HUES64 (cell line): Measurements from ENCODE around the gene KLHL42.

Experiments
- H3K27ac ChIP-seq: 2 replicates; pipeline ENCODE4 v1.7.0; 2013; ENCODE audit warnings: low read depth, low read length, inconsistent platforms
- H3K27me3 ChIP-seq: 2 replicates; pipeline ENCODE4 v1.6.1; 2013; ENCODE audit warnings: mild to moderate bottlenecking, low read length; ENCODE audit not compliant: insufficient read depth
- H3K36me3 ChIP-seq: 2 replicates; pipeline ENCODE4 v1.6.1; 2013; ENCODE audit warnings: mild to moderate bottlenecking, low read length; ENCODE audit not compliant: insufficient read depth
- H3K4me1 ChIP-seq: 2 replicates; pipeline ENCODE4 v1.6.1; 2013; ENCODE audit warnings: mild to moderate bottlenecking, low read length, moderate library complexity; ENCODE audit not compliant: insufficient read depth
- H3K4me3 ChIP-seq: 2 replicates; pipeline ENCODE4 v1.5.1; 2013; ENCODE audit warnings: mild to moderate bottlenecking, low read length, moderate library complexity
- H3K9ac ChIP-seq: 2 replicates; pipeline ENCODE4 v1.6.1; 2013; ENCODE audit warnings: mild to moderate bottlenecking, low read depth, low read length
- H3K9me3 ChIP-seq: 2 replicates; pipeline ENCODE4 v1.6.1; 2013; ENCODE audit warnings: low read depth, low read length; ENCODE audit not compliant: insufficient read depth
- WGBS: fragments of 150-250, 120-280 bp; methylation state at CpG from one replicate; pipeline ENCODE4 v1.1.7; 2013; ENCODE audit warnings: missing lambda C conversion rate; 5-methylcytosine and 5-hydroxymethylcytosine counted together

The KLHL42 gene

DNA sequence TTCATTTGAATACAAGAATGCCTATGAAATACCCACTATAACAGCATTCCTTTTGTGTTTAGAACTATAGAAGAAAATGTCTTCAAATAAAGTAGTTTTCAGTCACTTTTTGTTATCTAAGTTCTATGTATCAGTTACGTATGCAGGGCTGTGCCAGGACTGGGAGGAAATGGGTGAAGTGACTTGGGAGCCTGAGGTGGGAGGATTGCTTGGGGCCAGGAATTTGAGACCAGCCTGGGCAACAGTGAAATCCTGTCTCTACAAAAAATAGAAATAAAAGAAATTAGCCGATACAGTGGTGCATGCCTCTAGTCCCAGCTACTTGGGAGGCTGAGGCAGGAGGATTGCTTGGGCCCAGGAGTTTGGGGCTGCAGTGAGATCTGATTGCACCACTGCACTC lies 22.9 kb downstream of the KLHL42 start:
- WGBS, result 94% methylated on average over 2 of the region's 2 CpGs
- H3K9me3 ChIP-seq, result no peaks in the 10 kb centered on the region
- no peaks in the 10 kb centered on the region for H3K4me1 ChIP-seq
- H3K27me3 ChIP-seq, result no peaks in the 10 kb centered on the region
- H3K27ac ChIP-seq, result no peak overlapping the region
- H3K9ac ChIP-seq, result no peak overlapping the region
- no peak overlapping the region for H3K4me3 ChIP-seq
- peaks cover 24% of the 10 kb centered on the region for H3K36me3 ChIP-seq

DNA sequence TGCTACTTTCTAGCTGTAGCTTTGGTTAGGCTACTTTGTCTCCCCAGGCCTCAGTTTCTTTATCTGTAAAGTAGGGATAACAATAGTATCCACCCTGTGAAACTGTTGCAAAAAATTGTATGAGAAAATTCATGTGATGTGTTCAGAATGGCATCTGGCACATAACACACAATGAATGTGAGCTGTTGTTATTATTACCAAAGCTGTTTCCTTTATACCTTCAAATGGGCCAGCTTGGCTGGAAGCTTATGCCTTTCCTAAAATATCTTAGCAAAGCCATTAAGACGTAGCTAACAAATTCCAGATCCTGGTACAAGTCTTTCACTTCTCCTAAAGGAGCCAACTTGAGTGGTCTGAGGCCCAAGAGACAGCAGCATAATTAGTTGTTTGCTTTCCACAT lies 25.2 kb downstream of the KLHL42 start:
- H3K36me3 ChIP-seq, result peaks cover 3% of the 10 kb centered on the region; the same call in 1 of the 2 replicates
- H3K27me3 ChIP-seq, result no peaks in the 10 kb centered on the region
- 92% methylated on average over 1 of the region's 1 CpG for WGBS
- H3K4me3 ChIP-seq, result no peak overlapping the region
- H3K27ac ChIP-seq, result no peak overlapping the region
- H3K4me1 ChIP-seq, result no peaks in the 10 kb centered on the region
- H3K9ac ChIP-seq, result no peak overlapping the region
- no peaks in the 10 kb centered on the region for H3K9me3 ChIP-seq

DNA sequence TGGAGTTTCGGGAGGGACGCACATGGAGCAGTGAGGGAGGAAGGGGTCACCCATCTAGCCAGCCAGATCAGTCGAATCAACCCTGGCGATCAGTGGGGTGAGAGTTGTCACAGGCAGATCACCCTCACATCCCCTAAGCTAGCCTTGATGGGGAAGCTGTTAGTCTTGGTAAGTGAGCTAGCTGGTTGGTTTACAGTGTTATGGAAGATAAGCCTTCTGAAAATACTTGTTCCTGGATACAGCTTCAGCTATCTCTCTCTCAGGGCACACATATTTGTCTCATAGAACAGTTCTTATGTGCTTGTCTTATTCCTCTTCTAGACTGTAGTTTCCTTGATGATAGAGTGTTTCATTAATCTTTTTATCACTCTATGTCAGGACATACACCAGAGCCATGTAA lies 26.2 kb downstream of the KLHL42 start:
- Histone ChIP-seq H3K9ac (no peak overlapping the region), H3K27ac (no peak overlapping the region), H3K27me3 (no peaks in the 10 kb centered on the region), H3K4me3 (no peak overlapping the region), H3K4me1 (no peaks in the 10 kb centered on the region), H3K36me3 (peaks cover 2% of the 10 kb centered on the region; the same call in 1 of the 2 replicates), H3K9me3 (no peaks in the 10 kb centered on the region)
- 89% methylated on average over 4 of the region's 4 CpGs for WGBS

DNA sequence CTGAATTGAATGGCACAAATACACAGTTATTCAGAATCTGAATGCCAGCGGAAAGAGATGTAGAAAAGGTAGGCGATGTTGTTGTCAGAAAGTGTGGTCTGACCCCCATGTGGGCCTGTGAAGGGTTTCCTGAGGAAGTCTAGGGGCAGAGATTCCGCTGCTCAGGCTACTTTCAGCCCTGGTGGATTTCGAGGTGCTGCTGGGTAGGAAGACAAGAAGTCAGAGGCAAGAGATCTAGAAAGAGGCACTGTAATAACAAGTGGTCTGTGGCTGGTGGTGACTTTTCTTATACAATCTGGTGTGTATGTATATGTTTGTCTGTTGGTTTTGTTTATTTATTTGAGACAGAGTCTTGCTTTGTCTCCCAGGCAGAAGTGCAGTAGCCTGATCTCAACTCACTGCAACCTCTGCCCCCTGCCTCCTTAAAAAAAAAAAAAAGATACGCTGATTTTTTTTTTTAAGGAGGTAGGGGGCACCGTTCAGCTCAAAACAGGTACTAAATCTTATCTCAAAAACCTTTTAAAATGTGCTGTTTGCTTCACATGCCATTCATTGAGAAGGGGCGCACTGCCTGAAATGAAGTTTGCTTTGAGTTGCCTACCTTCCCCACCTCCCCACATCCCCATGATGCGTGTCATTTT lies 27.1 kb downstream of the KLHL42 start:
- H3K36me3 ChIP-seq, result no peaks in the 10 kb centered on the region
- no peaks in the 10 kb centered on the region for H3K9me3 ChIP-seq
- H3K27me3 ChIP-seq, result no peaks in the 10 kb centered on the region
- H3K9ac ChIP-seq, result no peak overlapping the region
- H3K4me3 ChIP-seq, result no peak overlapping the region
- WGBS, result 75% methylated on average over 8 of the region's 8 CpGs
- H3K4me1 ChIP-seq, result no peaks in the 10 kb centered on the region
- H3K27ac ChIP-seq, result no peak overlapping the region

DNA sequence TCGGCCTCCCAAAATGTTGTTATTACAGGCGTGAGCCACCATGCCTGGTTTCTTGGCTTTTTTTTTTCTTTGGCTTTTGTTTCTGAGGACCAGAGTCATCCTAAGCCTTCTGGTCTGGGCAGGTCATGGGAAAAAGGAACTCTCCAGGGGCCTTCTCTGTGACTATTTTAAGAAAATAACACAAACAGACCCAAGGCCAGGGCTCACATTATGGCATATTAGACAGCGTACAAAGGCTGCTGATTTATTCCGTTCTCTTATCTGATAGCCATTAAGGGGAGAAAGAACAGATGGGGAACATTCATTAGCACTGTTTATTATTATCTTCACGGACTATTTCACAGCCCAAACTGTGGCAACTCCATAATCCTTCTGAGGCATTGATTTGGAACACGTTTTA lies 28.8 kb downstream of the KLHL42 start:
- no peak overlapping the region for H3K4me3 ChIP-seq
- H3K9me3 ChIP-seq, result no peaks in the 10 kb centered on the region
- no peaks in the 10 kb centered on the region for H3K4me1 ChIP-seq
- H3K9ac ChIP-seq, result no peak overlapping the region
- H3K36me3 ChIP-seq, result no peaks in the 10 kb centered on the region
- H3K27ac ChIP-seq, result no peak overlapping the region
- H3K27me3 ChIP-seq, result no peaks in the 10 kb centered on the region
- WGBS, result 95% methylated on average over 6 of the region's 6 CpGs

DNA sequence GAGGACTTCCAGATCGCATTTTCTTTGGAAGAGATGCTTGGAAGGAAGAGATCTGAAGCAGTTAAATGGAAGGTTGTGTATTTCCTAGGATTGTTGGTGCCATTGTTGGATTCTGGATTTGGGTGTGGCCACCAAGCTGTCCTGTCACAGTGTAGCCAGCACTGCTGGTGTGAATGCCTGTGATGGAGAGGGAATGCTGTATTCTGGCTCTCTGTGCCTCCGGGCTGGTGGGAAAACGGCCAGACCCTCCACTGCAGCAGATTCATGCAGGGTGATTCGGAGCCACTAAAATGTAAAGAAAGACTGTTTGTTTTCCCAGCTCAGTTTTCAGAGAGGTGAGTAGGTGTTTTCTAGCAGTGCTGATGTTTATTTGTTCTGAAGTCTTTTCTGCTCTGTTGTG lies 30.7 kb downstream of the KLHL42 start:
- Histone ChIP-seq H3K9ac (no peak overlapping the region), H3K9me3 (no peaks in the 10 kb centered on the region), H3K27ac (no peak overlapping the region), H3K4me3 (no peak overlapping the region), H3K27me3 (no peaks in the 10 kb centered on the region), H3K4me1 (no peaks in the 10 kb centered on the region), H3K36me3 (no peaks in the 10 kb centered on the region)
- 91% methylated on average over 4 of the region's 4 CpGs for WGBS

DNA sequence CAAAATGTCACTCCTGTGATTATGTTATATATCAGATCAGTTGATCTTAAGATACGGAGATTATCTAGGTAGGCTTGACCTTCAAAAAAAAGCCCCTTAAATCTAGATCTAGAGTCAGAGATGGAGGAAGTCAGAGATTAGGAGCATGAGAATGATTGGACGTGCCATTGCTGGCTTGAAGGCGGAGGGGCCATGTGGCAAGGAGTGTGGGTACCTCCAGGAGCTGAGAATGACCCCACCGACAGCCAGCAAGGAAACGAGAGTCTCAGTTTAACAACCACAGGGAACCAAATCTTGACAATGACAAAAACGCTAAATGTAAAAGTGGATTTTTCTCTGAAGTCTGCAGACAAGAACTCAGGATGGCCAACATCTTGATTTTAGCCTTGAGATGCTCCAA lies 32.5 kb downstream of the KLHL42 start:
- Histone ChIP-seq H3K4me1 (no peaks in the 10 kb centered on the region), H3K4me3 (no peak overlapping the region), H3K9me3 (no peaks in the 10 kb centered on the region), H3K9ac (no peak overlapping the region), H3K27ac (no peak overlapping the region), H3K36me3 (no peaks in the 10 kb centered on the region), H3K27me3 (no peaks in the 10 kb centered on the region)
- 80% methylated on average over 6 of the region's 6 CpGs for WGBS

DNA sequence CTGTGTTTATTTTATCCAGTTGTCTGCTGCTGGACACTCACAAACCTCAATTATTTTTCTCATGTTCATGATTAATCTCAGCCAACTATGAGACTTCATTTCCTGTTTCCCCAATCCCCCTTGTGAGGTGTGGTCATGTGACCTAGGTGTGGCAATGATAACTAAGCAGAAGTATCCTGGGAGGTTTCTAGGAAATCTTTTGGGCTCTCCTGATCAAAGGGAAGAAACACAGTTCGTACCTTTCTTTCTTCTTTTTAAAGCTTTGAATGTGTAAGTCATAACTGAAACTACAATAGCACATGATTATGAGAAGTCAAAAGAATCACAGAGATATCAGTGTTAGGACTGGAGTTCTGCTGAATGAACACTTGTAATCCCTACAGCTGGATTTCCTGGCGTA lies 34.4 kb downstream of the KLHL42 start:
- no peak overlapping the region for H3K27ac ChIP-seq
- WGBS, result 100% methylated on average over 2 of the region's 2 CpGs

DNA sequence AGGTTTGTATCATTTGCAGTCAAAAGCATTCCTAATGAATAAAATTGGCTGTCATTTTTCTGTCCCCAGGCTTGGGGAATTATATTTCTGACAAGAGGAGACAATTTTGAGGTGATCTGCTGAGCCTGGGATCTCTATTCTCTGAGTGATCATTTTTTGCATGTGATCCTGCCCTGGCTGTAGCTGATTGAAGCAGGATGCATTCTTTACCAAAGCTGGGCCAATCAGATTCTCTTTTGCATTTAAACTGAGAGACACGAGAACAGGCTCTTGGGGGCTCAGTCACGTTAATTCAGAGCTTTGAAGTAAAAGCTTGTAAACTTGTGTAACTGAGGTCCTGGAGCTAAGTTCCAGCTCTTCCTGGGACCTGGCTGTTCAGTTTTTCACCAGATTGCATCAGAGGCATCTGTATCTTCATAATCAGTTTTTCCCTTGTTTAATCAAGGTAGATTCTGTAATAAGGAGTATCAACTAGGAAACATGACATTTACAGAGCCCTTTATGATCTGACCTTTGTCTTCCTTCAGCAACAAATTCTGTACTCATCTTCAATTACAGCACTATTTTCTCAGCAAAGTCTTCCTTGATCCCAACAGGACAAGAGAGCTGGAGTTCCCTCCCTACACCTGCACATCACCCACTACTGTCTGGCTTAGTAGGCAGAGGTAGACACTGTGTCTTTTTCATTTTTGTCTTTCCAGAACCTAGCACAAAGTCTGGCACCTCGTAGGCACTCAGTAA lies 35.0 kb downstream of the KLHL42 start:
- no peak overlapping the region for H3K9ac ChIP-seq
- H3K4me1 ChIP-seq, result no peaks in the 10 kb centered on the region
- WGBS, result 66% methylated on average over 3 of the region's 3 CpGs
- H3K27ac ChIP-seq, result no peak overlapping the region
- H3K9me3 ChIP-seq, result no peaks in the 10 kb centered on the region
- H3K4me3 ChIP-seq, result no peak overlapping the region
- H3K36me3 ChIP-seq, result no peaks in the 10 kb centered on the region
- H3K27me3 ChIP-seq, result no peaks in the 10 kb centered on the region

More for the DNA sequence above, 34.4 kb downstream of the KLHL42 start:
- no peaks in the 10 kb centered on the region for H3K27me3 ChIP-seq
- H3K4me1 ChIP-seq, result no peaks in the 10 kb centered on the region
- no peaks in the 10 kb centered on the region for H3K9me3 ChIP-seq
- no peak overlapping the region for H3K4me3 ChIP-seq
- H3K36me3 ChIP-seq, result no peaks in the 10 kb centered on the region
- no peak overlapping the region for H3K9ac ChIP-seq

DNA sequence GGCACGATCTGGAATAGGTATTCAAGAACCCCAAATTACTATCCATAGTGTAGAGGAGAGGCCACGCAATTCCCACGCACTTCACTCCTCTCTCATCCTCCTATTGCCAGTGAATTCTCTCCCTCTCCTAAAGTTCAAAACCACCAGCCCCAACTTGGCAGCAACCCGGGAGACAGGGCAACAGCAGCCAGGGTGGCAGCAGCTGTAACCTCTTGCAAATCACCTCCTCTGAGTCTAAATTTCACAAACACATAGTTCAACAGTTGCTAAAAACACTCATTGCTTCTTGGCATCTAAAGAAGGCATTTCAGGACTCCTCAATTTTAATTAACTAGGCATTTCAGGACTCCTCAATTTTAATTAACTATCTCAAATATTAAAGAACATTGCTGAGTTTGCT lies 37.7 kb downstream of the KLHL42 start:
- no peaks in the 10 kb centered on the region for H3K27me3 ChIP-seq
- WGBS, result 96% methylated on average over 4 of the region's 4 CpGs
- no peak overlapping the region for H3K4me3 ChIP-seq
- H3K4me1 ChIP-seq, result no peaks in the 10 kb centered on the region; the same call in 1 of the 2 replicates
- no peaks in the 10 kb centered on the region for H3K9me3 ChIP-seq
- no peak overlapping the region for H3K27ac ChIP-seq
- no peaks in the 10 kb centered on the region for H3K36me3 ChIP-seq
- no peak overlapping the region for H3K9ac ChIP-seq

DNA sequence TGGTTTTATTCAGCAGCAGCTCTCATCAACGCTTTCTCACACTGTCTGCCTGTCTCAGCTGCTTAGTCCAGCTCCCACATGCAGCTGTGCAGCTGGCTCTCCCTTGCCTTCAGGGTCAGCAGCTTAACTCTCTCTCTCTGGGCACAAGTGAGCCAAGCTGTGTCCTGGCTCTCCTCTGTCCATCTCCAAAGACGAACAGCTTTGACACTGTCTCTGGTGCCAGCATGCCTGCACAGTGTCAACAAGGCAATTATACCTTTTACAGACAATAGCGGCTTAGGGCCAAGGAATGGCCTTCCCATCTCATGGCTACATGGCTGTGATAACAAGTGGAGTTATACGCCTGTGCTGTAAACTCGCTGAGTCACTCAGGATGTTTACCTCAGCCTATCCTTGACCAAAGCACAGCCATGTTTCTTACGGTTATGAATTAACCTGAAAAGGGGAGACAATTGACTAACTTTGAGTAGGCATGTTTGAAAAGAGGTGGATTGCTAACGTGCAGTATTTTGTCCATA lies 38.4 kb downstream of the KLHL42 start:
- H3K9ac ChIP-seq, result no peak overlapping the region
- H3K36me3 ChIP-seq, result no peaks in the 10 kb centered on the region
- H3K4me1 ChIP-seq, result no peaks in the 10 kb centered on the region; the same call in 1 of the 2 replicates
- no peaks in the 10 kb centered on the region for H3K9me3 ChIP-seq
- 95% methylated on average over 7 of the region's 7 CpGs for WGBS
- H3K4me3 ChIP-seq, result no peak overlapping the region
- no peak overlapping the region for H3K27ac ChIP-seq
- H3K27me3 ChIP-seq, result no peaks in the 10 kb centered on the region
